ENCODE results near the gene HDAC2.

The HDAC2 gene

DNA sequence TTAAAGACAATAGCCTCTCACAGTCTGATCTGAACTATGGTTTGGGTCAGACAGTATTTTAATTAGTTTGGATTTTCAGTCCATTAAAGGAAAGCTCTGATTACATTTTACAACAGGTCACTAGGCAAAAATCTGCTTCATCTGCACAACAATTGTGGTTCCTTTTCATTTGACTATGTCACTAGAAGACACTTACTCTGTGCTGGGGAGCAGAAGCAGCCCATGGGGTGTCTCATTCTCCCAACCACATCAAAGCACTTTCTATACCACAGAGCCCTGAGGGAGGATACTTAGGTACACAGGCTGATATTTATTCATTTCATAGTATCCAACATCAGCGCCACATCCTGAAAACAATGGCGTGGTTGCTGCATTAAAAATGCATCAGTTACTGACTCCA, 36.6 kb upstream of the HDAC2 start:
- ChIA-PET POLR2A (ENCODE audit: low non-redundant PET) (no interaction called here), CTCF (no interaction called here)
- no peak for DNase-seq (ENCODE audit: low spot score)
- H3K27ac ChIP-seq: no peak overlapping the region
- TF ChIP-seq, protein P1, sequence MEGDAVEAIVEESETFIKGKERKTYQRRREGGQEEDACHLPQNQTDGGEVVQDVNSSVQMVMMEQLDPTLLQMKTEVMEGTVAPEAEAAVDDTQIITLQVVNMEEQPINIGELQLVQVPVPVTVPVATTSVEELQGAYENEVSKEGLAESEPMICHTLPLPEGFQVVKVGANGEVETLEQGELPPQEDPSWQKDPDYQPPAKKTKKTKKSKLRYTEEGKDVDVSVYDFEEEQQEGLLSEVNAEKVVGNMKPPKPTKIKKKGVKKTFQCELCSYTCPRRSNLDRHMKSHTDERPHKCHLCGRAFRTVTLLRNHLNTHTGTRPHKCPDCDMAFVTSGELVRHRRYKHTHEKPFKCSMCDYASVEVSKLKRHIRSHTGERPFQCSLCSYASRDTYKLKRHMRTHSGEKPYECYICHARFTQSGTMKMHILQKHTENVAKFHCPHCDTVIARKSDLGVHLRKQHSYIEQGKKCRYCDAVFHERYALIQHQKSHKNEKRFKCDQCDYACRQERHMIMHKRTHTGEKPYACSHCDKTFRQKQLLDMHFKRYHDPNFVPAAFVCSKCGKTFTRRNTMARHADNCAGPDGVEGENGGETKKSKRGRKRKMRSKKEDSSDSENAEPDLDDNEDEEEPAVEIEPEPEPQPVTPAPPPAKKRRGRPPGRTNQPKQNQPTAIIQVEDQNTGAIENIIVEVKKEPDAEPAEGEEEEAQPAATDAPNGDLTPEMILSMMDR (conservative IDR thresholded peaks at IDR 0.05; ENCODE audit: low read depth): no peak

DNA sequence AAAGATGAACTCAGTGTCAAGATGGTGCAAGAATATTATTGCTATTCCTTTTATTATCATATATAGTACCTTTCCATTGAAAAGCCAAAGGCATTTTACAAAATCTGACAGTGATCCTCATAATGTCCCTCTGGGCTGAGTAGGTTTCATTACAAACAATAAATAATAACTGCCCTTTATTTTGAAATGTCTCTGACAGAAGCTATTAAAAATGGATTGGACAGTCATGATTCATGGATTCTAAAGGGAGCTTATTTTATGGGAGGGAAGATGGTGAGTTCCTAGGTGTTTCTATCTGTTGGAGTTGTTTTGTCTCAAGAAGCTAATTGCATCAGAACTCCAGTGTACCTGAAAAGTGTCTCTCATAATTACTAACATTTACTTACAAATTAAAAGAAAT, 30.4 kb upstream of the HDAC2 start:
- TF ChIP-seq, protein P1 (conservative IDR thresholded peaks at IDR 0.05; ENCODE audit: low read depth): no peak
- POLR2A ChIA-PET (ENCODE audit: low non-redundant PET): no interaction called here
- no peak overlapping the region for H3K27ac ChIP-seq
- no peak for DNase-seq (ENCODE audit: low spot score)
- CTCF ChIA-PET: no interaction called here

DNA sequence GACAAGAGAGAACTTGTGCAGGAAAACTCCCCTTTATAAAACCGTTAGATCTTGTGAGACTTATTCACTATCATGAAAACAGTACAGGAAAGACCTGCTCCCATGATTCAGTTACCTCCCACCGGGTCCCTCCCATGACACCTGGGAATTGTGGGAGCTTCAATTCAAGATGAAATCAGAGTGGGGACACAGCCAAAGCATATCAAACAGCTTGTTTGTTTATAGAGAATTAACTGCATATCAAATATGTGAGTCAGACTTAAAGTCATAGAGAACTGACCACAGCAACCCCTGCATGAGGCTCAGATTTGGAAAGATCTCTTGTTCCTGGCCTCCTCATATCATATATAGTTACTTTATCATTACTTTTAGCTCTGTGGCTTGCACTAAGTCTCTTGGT, 29.1 kb upstream of the HDAC2 start:
- CTCF ChIA-PET: interaction anchor here (0.6 kb wide), 1 partner anchor 455 kb away, joined by 3 read pairs; no protein-coding TSS in a partner anchor
- POLR2A ChIA-PET (ENCODE audit: low non-redundant PET): no interaction called here
- TF ChIP-seq, protein P1 (conservative IDR thresholded peaks at IDR 0.05; ENCODE audit: low read depth): no peak
- H3K27ac ChIP-seq: no peak overlapping the region
- no peak for DNase-seq (ENCODE audit: low spot score)

DNA sequence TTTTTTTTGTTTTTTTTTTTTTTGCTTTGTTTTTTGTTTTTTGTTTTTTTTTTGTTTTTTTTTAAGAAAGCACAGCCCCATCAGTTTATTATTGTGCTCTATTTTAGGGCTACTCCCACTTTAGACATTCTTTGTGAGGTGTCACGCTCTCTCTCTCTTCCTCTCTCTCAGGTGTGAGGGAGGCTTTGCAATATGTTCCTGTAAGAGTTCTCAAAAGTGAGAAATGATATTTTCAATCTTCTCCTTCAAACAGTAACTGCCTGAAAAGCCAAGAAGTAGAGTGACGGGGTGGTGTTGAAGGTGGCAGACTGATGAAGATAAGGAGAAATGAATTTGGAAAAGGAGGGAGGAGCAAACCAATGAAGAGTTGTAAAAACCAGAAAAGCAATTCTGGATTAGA, 28.3 kb upstream of the HDAC2 start:
- ChIA-PET POLR2A (ENCODE audit: low non-redundant PET) (no interaction called here), CTCF (interaction anchor here (0.7 kb wide), 1 partner anchor 1529 kb away, joined by 7 read pairs; no protein-coding TSS in a partner anchor)
- H3K27ac ChIP-seq: no peak overlapping the region
- no peak for DNase-seq (ENCODE audit: low spot score)
- TF ChIP-seq, protein P1 (conservative IDR thresholded peaks at IDR 0.05; ENCODE audit: low read depth): no peak

DNA sequence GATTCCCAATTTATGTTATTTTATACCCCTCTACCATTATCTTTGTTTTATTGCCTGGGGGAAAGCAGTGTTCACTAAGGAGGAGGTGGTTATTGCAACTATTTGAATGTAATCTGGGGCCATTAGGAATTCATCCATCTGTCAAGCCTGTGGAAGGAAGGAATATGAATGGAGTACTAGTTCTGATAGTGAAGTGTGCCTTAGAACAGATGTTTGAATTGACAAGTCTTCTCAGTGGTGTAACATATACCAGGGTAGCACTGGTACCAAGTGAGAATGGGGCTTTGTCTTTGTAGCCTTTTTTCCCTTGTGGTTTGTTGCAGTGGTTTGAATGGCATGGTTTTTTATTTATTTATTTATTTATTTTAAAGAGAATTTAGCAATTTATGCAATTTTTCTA, 27.9 kb upstream of the HDAC2 start:
- H3K27ac ChIP-seq: no peak overlapping the region
- DNase-seq (ENCODE audit: low spot score): no peak
- ChIA-PET POLR2A (ENCODE audit: low non-redundant PET) (no interaction called here), CTCF (interaction anchor here (0.7 kb wide), 1 partner anchor 1530 kb away, joined by 7 read pairs; no protein-coding TSS in a partner anchor)
- TF ChIP-seq, protein P1 (conservative IDR thresholded peaks at IDR 0.05; ENCODE audit: low read depth): no peak

DNA sequence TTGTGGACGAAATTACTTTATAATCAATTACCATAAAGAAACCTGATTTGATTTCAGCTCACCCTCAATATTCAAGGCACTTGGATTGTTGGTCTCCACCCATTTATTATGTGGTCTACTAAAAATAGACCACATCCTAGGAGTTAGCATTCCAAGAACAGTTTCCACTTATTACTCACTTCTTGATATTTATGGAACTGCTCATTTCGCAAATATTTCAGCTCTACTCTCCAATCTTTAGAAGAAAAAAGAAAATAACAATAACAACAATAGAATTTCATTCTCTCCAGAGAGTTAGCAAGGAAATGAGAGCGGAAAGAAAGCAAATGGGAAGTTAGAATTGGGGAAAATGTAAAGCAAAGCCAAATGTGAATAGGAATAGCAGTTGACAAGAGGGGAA, 26.2 kb upstream of the HDAC2 start:
- no peak overlapping the region for H3K27ac ChIP-seq
- CTCF ChIA-PET: interaction anchor here (0.6 to 0.9 kb wide), 2 partner anchors 111 to 1331 kb away, joined by 4 read pairs; no protein-coding TSS in a partner anchor
- peak; percentile 73 for DNase-seq (ENCODE audit: low spot score)
- TF ChIP-seq, protein P1 (conservative IDR thresholded peaks at IDR 0.05; ENCODE audit: low read depth): no peak
- POLR2A ChIA-PET (ENCODE audit: low non-redundant PET): no interaction called here

Measured in RWPE1 (cell line).